Esophagus muscularis mucosa (tissue), 4 donors: ENCODE measurements around the gene ACSS1. TPM values are rescaled to one million over a fixed set of nuclear protein-coding genes. Genes with fewer than 3 reads are reported as not detected.

Experiments
- DNase-seq: peaks from one replicate; pipeline ENCODE4 v3.0.0-alpha.2; 2017; ENCODE audit errors: extremely low spot score
- H3K27ac ChIP-seq, 4 donors: fragments of 200-600 bp; sonication (generic); replicated peaks in 1 of 4; 1 replicate in 3 of 4; 2 replicates in 1 of 4; pipeline ENCODE4 v1.5.1; 2016 to 2019; ENCODE audit warnings: mild to moderate bottlenecking in 1 of 4
- H3K27me3 ChIP-seq, 4 donors: fragments of 200-600 bp; sonication (generic); one replicate each; pipeline versions ENCODE4 v1.5.1 to v1.6.0; 2016 to 2019
- H3K36me3 ChIP-seq, 4 donors: fragments of 200-600 bp; sonication (generic); one replicate each; pipeline ENCODE4 v1.5.1; 2016 to 2019
- H3K4me1 ChIP-seq, 4 donors: fragments of 200-600 bp; sonication (generic); one replicate each; pipeline ENCODE4 v1.5.1; 2016 to 2019
- H3K4me3 ChIP-seq, 4 donors: fragments of 200-600 bp; sonication (generic); 1 replicate in 2 of 4; 2 replicates in 2 of 4; pipeline ENCODE4 v1.5.1; 2016 to 2019; ENCODE audit warnings: mild to moderate bottlenecking in 4 of 4, moderate library complexity in 1 of 4
- H3K9me3 ChIP-seq, 4 donors: fragments of 200-600 bp; sonication (generic); 1 replicate in 3 of 4; 2 replicates in 1 of 4; pipeline ENCODE4 v1.5.1; 2016 to 2019
- EP300 ChIP-seq: sonication (generic); formaldehyde crosslinking; IDR thresholded peaks from one replicate; pipeline ENCODE4 v1.6.1; 2017; ENCODE audit warnings: antibody characterized with exemption
- POLR2A ChIP-seq: fragments of 450-650 bp; IDR thresholded peaks from one replicate; pipeline ENCODE4 v1.6.1; 2017; ENCODE audit warnings: antibody characterized with exemption, moderate library complexity, mild to moderate bottlenecking, low read depth
- POLR2AphosphoS5 ChIP-seq, 2 donors: sonication (generic); formaldehyde crosslinking; IDR thresholded peaks; one replicate each; pipeline ENCODE4 v1.6.1; 2017; ENCODE audit warnings: antibody characterized with exemption in 2 of 2
- WGBS: methylation state at CpG from one replicate; pipeline ENCODE4 v1.1.5; 2018; 5-methylcytosine and 5-hydroxymethylcytosine counted together
- intact Hi-C: fragments of 100-400 bp; cut with DNase I; formaldehyde crosslinking; loops from one replicate; pipeline ENCODE4 v1.15.1; 2023
- total RNA-seq, 4 donors: library from RNA; depleted of rRNA; stranded (reverse); fragments of >200 nt; gene quantifications; one replicate each; pipeline versions ENCODE4 v1.1.0 to v1.2.1, GENCODE V29; 2016
- TF ChIP-seq, protein P1 (sequence below), 3 experiments: fragments of 200-600 bp in 2 of 3; fragments of 450-650 bp in 1 of 3; sonication (generic) in 2 of 3; IDR thresholded peaks; one replicate each; pipeline ENCODE4 v1.5.1; 2017 to 2019; ENCODE audit warnings: antibody characterized with exemption in 3 of 3, mild to moderate bottlenecking in 2 of 3, moderate library complexity in 1 of 3

ACSS1 gene
- total RNA-seq, 4 donors from 2014 or later: 36.6 to 154 (median 65.3) TPM

DNA sequence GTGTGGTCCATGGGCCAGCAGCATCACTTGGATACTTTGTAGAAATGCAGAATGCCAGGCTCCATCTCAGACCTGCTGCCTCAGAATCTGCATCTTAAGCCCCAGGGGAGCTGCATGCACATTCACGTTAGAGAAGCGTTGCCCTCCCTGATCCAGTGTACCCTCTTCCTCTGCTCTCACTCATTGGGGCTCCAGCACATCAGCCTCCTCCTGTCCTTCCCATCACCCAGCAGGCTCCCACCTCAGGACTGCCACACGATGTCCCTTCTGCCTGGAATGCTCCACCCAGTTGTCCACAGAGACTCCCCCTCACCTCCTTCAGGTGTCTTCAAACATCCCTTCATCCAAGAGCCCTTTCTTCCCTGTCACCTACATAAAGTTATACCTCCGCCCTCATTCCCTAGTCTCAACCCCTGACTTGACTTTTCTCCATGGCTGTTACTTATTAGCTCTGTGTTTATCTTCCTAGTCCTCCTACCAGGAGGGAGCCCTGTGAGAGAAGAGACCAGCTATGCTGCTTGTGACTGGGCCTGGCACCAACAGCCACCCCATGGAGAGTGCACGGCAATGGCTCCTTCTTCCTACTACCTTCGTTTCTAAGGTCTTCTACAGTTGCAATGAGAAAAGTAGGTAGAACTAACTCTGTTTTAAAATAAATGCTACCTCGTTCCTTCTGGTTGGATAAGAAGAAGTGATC is 3.3 kb upstream of the ACSS1 start:
- no peaks in the 10 kb centered on the region for H3K36me3 ChIP-seq
- H3K9me3 ChIP-seq: peaks cover 0 to 3% (median 0%) of the 10 kb centered on the region in 4 donors
- intact Hi-C loops: loop anchor here (10.0 kb wide), 1 partner anchor 234 kb away; no protein-coding TSS in a partner anchor
- no peak overlapping the region for H3K4me3 ChIP-seq
- no peaks in the 10 kb centered on the region for H3K27me3 ChIP-seq
- peaks cover 29 to 44% (median 32%) of the 10 kb centered on the region in 4 donors for H3K4me1 ChIP-seq
- no peak for DNase-seq
- H3K27ac ChIP-seq: no peak overlapping the region
- 91% methylated on average over 7 of the region's 7 CpGs for WGBS
- TF ChIP-seq EP300 (no peak), POLR2A (no peak), POLR2AphosphoS5 (IDR thresholded peaks at IDR 0.05) (no peak)
- TF ChIP-seq, protein P1, sequence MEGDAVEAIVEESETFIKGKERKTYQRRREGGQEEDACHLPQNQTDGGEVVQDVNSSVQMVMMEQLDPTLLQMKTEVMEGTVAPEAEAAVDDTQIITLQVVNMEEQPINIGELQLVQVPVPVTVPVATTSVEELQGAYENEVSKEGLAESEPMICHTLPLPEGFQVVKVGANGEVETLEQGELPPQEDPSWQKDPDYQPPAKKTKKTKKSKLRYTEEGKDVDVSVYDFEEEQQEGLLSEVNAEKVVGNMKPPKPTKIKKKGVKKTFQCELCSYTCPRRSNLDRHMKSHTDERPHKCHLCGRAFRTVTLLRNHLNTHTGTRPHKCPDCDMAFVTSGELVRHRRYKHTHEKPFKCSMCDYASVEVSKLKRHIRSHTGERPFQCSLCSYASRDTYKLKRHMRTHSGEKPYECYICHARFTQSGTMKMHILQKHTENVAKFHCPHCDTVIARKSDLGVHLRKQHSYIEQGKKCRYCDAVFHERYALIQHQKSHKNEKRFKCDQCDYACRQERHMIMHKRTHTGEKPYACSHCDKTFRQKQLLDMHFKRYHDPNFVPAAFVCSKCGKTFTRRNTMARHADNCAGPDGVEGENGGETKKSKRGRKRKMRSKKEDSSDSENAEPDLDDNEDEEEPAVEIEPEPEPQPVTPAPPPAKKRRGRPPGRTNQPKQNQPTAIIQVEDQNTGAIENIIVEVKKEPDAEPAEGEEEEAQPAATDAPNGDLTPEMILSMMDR (IDR thresholded peaks at IDR 0.05): no peak

DNA sequence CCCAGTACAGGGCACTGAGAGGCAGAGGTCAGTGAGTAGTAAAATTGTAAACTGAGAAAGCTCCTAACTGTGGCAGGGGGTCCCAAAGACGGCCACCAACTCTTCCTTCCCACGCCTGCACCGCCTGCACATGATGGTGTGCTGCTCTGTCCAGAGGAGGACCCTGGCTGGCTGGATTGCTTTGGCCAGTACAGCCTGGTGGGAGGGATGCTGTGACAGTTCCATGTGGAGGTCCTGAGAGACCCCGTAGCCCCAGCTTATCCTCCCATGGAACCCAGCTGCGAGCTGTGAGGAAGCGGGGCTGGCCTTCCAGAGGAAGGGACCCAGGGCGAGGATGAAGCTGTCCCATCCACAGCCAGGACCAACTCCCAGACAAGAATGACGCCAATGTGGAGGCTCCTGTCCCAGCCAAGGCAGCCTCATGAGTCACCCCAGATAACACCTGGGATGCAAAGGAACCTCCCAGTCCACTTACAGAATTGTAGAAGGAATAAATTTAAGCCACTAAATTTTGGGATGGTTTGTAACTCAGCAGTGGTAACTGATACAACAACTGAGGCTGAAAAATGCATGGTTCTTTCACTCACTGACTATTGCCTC is 2.0 kb upstream of the ACSS1 start:
- H3K27ac ChIP-seq: peak overlapping the region; percentile 96 to 98 (median 97)
- DNase-seq: no peak
- peaks cover 34 to 44% (median 35%) of the 10 kb centered on the region in 4 donors for H3K4me1 ChIP-seq
- H3K36me3 ChIP-seq: no peaks in the 10 kb centered on the region
- H3K27me3 ChIP-seq: no peaks in the 10 kb centered on the region
- whole genome bisulfite sequencing: 86% methylated on average over 7 of the region's 8 CpGs
- H3K4me3 ChIP-seq: no peak overlapping the region
- TF ChIP-seq, protein P1 (IDR thresholded peaks at IDR 0.05): no peak
- TF ChIP-seq POLR2AphosphoS5 (IDR thresholded peaks at IDR 0.05) (no peak), POLR2A (no peak), EP300 (no peak)
- peaks cover 0 to 3% (median 0%) of the 10 kb centered on the region in 4 donors for H3K9me3 ChIP-seq
- intact Hi-C loops: loop anchor here (5.0 to 10.0 kb wide), 3 partner anchors 187 to 1435 kb away; partner anchors contain the start of gene PYGB

DNA sequence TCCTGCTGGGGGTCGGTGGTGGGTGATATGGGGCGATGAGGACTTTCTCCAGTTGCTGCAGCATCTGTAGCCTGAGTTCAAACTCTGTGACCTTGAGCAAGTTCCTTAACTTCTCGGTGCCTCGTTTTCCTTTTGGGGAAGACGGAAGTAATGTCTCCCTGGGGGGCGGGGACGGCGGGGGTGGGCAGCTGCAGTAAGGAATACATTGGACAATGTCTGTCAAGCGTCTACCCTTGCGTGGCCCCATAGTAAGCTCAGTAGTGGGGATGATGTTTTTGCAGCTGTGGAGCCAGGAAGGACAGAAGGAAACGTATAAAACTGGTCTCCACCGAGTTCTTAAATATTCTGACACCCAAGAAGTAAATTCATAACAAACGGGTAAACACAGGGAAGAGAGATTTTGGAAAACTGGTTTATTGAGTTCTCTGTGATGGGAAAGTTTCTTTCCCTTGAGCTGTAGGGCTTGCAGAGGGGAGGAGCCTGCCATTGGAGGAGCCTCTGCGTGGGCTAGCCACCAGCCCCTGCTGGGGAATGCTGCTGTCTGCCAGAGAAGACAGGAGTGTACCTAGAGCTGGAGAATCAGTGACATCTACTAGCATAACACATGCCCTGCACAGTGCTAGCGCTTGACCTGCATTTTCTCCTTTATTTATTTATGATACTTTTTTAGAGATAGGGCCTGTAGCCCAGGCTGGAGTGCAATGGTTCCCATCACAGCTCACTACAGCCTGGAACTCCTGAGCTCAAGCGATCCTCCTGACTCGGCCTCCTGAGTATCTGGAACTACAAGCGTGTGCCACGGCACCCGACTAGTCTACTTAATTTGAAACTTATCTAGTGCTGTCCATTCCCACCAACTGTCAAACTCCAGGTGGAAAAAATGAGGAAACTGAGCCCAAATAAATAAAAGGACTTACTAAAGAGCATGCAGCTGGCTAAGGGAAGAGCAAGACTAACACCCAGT is 1.2 kb upstream of the ACSS1 start:
- WGBS: 19% methylated on average over 17 of the region's 20 CpGs
- Histone ChIP-seq H3K36me3 (no peaks in the 10 kb centered on the region), H3K4me3 (peak overlapping the region; percentile 85 to 95 (median 89)), H3K9me3 (peaks cover 0 to 3% (median 0%) of the 10 kb centered on the region in 4 donors), H3K27ac (peak overlapping the region; percentile 96 to 98 (median 97)), H3K4me1 (peaks cover 41 to 52% (median 44%) of the 10 kb centered on the region in 4 donors), H3K27me3 (no peaks in the 10 kb centered on the region)
- no peak for DNase-seq
- intact Hi-C loops: loop anchor here (5.0 to 10.0 kb wide), 2 partner anchors 188 to 1434 kb away; partner anchors contain the start of gene PYGB
- TF ChIP-seq POLR2AphosphoS5 (IDR thresholded peaks at IDR 0.05) (no peak), EP300 (no peak), POLR2A (no peak)
- TF ChIP-seq, protein P1 (IDR thresholded peaks at IDR 0.05): no peak

DNA sequence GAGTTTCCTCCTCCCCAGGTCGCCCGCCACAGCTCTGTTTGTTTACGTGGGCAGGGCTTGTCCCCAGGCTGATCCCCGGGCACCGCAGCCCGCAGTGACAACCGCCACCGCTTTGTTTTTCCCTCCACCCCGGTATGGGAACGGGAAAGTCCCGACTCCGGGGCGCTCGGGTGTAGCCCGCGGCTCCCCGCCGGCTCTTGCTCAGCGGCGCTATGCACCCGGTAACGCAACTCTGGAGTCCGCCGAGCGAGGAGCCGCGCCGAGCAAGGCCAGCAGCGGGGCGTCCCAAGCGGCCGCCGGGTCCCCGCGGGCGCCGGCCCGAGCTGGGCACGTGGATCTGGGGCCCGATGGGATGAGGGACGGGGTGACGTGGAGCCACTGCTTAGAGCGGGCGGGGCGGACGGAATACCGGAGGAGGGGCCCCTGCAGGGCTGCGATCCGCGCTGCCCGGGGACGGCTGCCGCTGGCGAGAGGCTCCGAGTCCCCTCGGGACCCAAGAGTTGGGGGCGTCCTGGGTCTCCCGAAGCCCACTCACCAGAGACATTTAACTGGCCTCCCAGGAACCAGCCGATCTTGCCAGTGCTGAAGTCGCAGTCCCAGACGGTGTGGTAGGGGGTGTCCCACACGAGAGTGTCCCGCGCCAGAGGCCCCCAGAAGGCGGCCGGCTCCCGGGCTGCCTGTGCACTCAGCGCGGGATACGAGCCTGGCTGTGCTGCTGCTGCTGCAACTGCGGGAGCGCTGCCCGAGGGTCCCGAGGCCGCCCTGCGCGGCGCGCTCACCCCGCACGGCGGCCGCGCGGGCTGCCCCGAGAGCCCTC is 497 bp downstream of the ACSS1 start:
- no peaks in the 10 kb centered on the region for H3K27me3 ChIP-seq
- 0% methylated on average over 7 of the region's 86 CpGs for WGBS
- no peaks in the 10 kb centered on the region for H3K36me3 ChIP-seq
- DNase-seq: no peak
- peaks cover 57 to 69% (median 61%) of the 10 kb centered on the region in 4 donors for H3K4me1 ChIP-seq
- peaks cover 0 to 3% (median 0%) of the 10 kb centered on the region in 4 donors for H3K9me3 ChIP-seq
- TF ChIP-seq POLR2A (peak; percentile 48), EP300 (no peak), POLR2AphosphoS5 (IDR thresholded peaks at IDR 0.05) (peak; percentile 73 to 84)
- TF ChIP-seq, protein P1 (IDR thresholded peaks at IDR 0.05): no peak
- H3K4me3 ChIP-seq: peak overlapping the region; percentile 85 to 95 (median 89)
- peak overlapping the region; percentile 96 to 98 (median 97) for H3K27ac ChIP-seq
- intact Hi-C loops: loop anchor here (5.0 to 10.0 kb wide), 2 partner anchors 190 to 1433 kb away; partner anchors contain the start of gene PYGB
